HG02885 (cell line): ENCODE data around the gene ARHGEF6.
"Not testable (repeated sequence)": the region's sequence is repeated elsewhere in the genome, so short reads cannot be mapped to it uniquely, and the experiment has no call there.

Experiments
- ATAC-seq: cut with Tn5 transposase; IDR thresholded peaks from one replicate; pipeline ENCODE4 v1.9.1; 2021; ENCODE audit warnings: mild to moderate bottlenecking; ENCODE audit not compliant: unreplicated experiment, poor library complexity

ARHGEF6 gene

GRCh38 chrX:136789856-136790255 is 9.1 kb upstream of the ARHGEF6 start:
- ATAC-seq = no peak

- no peak for ATAC-seq
These were observed 3.5 kb upstream of the ARHGEF6 start for GRCh38 chrX:136784231-136784630.

GRCh38 chrX:136783159-136783558 is 2.4 kb upstream of the ARHGEF6 start:
- ATAC-seq = no peak

GRCh38 chrX:136781180-136781797 is 557 bp upstream of the ARHGEF6 start:
- ATAC-seq = no peak

GRCh38 chrX:136780241-136780640 is 491 bp downstream of the ARHGEF6 start:
- peak; percentile 30 for ATAC-seq

GRCh38 chrX:136779346-136779781 is 1.4 kb downstream of the ARHGEF6 start:
- peak; percentile 51 for ATAC-seq

- no peak for ATAC-seq
These were observed 1.8 kb downstream of the ARHGEF6 start for GRCh38 chrX:136778916-136779315.

GRCh38 chrX:136778020-136778419 is 2.7 kb downstream of the ARHGEF6 start:
- no peak for ATAC-seq

GRCh38 chrX:136773648-136774047 is 7.1 kb downstream of the ARHGEF6 start:
- no peak for ATAC-seq

GRCh38 chrX:136771869-136772268 is 8.9 kb downstream of the ARHGEF6 start:
- ATAC-seq = not testable (repeated sequence)

GRCh38 chrX:136768469-136769084 is 12.2 kb downstream of the ARHGEF6 start:
- ATAC-seq = no peak

GRCh38 chrX:136767104-136767941 is 13.4 kb downstream of the ARHGEF6 start:
- ATAC-seq = peak; percentile 70

GRCh38 chrX:136766785-136767103 is 14.0 kb downstream of the ARHGEF6 start:
- no peak for ATAC-seq

- no peak for ATAC-seq
These were observed 14.8 kb downstream of the ARHGEF6 start for GRCh38 chrX:136765821-136766356.

GRCh38 chrX:136764206-136764605 is 16.5 kb downstream of the ARHGEF6 start:
- no peak for ATAC-seq

GRCh38 chrX:136762820-136763452 is 17.8 kb downstream of the ARHGEF6 start:
- ATAC-seq = no peak

- ATAC-seq = no peak
These were observed 19.3 kb downstream of the ARHGEF6 start for GRCh38 chrX:136761421-136761820.

- ATAC-seq = peak; percentile 64
These were observed 20.8 kb downstream of the ARHGEF6 start for GRCh38 chrX:136759968-136760367.

GRCh38 chrX:136755411-136755810 is 25.3 kb downstream of the ARHGEF6 start:
- ATAC-seq = no peak

GRCh38 chrX:136754651-136755050 is 26.1 kb downstream of the ARHGEF6 start:
- no peak for ATAC-seq

GRCh38 chrX:136752796-136753195 is 27.9 kb downstream of the ARHGEF6 start:
- no peak for ATAC-seq
